HepG2 (cell line): ENCODE data around the gene SLC29A2. TPM values are rescaled to one million over a fixed set of nuclear protein-coding genes. Genes with fewer than 3 reads are reported as not detected.

Source experiments
- CHD2 ChIP-seq: IDR thresholded peaks from 2 replicates; pipeline ENCODE4 v1.6.1; 2011; ENCODE audit warnings: low read depth, low read length, improper control_type of control experiment
- CHD4 ChIP-seq: fragments of 200-600 bp; sonication (generic); IDR thresholded peaks from 2 replicates; pipeline ENCODE4 v1.7.0; 2017; ENCODE audit warnings: mild to moderate bottlenecking, low read length, borderline replicate concordance
- EZH2 ChIP-seq: conservative IDR thresholded peaks from 2 replicates; pipeline ENCODE4 v1.6.1; 2012; ENCODE audit warnings: mild to moderate bottlenecking, low read depth, low read length, moderate library complexity
- HNF4A ChIP-seq: sonication (generic); formaldehyde crosslinking; IDR thresholded peaks from 2 replicates; pipeline ENCODE4 v1.4.0; 2020; ENCODE audit warnings: missing genetic modification reagents
- ISL2 ChIP-seq: sonication (generic); formaldehyde crosslinking; IDR thresholded peaks from 2 replicates; pipeline ENCODE4 v1.5.0; 2020; ENCODE audit warnings: missing genetic modification reagents
- MAFF ChIP-seq: IDR thresholded peaks from 2 replicates; pipeline ENCODE4 v1.6.1; 2011; ENCODE audit warnings: low read depth, low read length, improper control_type of control experiment
- NFYC ChIP-seq: IDR thresholded peaks from 2 replicates; pipeline ENCODE4 v1.6.1; 2016; ENCODE audit warnings: missing genetic modification reagents, missing compliant biosample characterization
- NR2F2 ChIP-seq: IDR thresholded peaks from 2 replicates; pipeline ENCODE4 v1.6.1; 2012; ENCODE audit warnings: low read depth, inconsistent platforms, borderline replicate concordance
- RNF2 ChIP-seq: fragments of 450-650 bp; conservative IDR thresholded peaks from 2 replicates; pipeline ENCODE4 v1.6.1; 2016; ENCODE audit warnings: low read depth
- XRCC5 ChIP-seq: fragments of 200-400 bp; formaldehyde crosslinking; optimal IDR thresholded peaks from 2 replicates; pipeline ENCODE3; 2017; ENCODE audit warnings: mild to moderate bottlenecking, low read length
- ZBTB20 ChIP-seq: sonication (generic); formaldehyde crosslinking; IDR thresholded peaks from 2 replicates; pipeline ENCODE4 v1.8.1; 2023; ENCODE audit warnings: missing genetic modification reagents, low read depth, mild to moderate bottlenecking, borderline replicate concordance
- ZBTB26 ChIP-seq: IDR thresholded peaks from 2 replicates; pipeline ENCODE4 v1.6.1; 2016; ENCODE audit warnings: missing compliant biosample characterization, missing genetic modification reagents, borderline replicate concordance
- ZNF12 ChIP-seq: sonication (generic); formaldehyde crosslinking; IDR thresholded peaks from 2 replicates; pipeline ENCODE4 v1.5.0; 2020; ENCODE audit warnings: missing genetic modification reagents
- ZNF18 ChIP-seq: sonication (generic); formaldehyde crosslinking; IDR thresholded peaks from 2 replicates; pipeline ENCODE4 v1.8.0; 2022; ENCODE audit warnings: mild to moderate bottlenecking, missing genetic modification reagents; ENCODE audit not compliant: insufficient replicate concordance
- ZNF292 ChIP-seq: sonication (generic); formaldehyde crosslinking; IDR thresholded peaks from 2 replicates; pipeline ENCODE4 v1.8.1; 2022; ENCODE audit warnings: mild to moderate bottlenecking, low read depth, missing genetic modification reagents, borderline replicate concordance
- ZNF33A ChIP-seq: sonication (generic); formaldehyde crosslinking; IDR thresholded peaks from 2 replicates; pipeline ENCODE4 v1.5.1; 2020; ENCODE audit warnings: missing genetic modification reagents, mild to moderate bottlenecking, moderate library complexity, borderline replicate concordance
- ZNF383 ChIP-seq: sonication (generic); formaldehyde crosslinking; IDR thresholded peaks from 2 replicates; pipeline ENCODE4 v1.4.0; 2020; ENCODE audit warnings: missing genetic modification reagents, mild to moderate bottlenecking, borderline replicate concordance
- ZNF556 ChIP-seq: sonication (generic); formaldehyde crosslinking; IDR thresholded peaks from 2 replicates; pipeline ENCODE4 v1.4.0; 2020; ENCODE audit warnings: mild to moderate bottlenecking, missing genetic modification reagents, borderline replicate concordance
- ZNF713 ChIP-seq: sonication (generic); formaldehyde crosslinking; IDR thresholded peaks from 2 replicates; pipeline ENCODE4 v1.4.0; 2020; ENCODE audit warnings: mild to moderate bottlenecking, missing genetic modification reagents
- ZNF768 ChIP-seq: sonication (generic); formaldehyde crosslinking; IDR thresholded peaks from 2 replicates; pipeline ENCODE4 v1.4.0; 2020; ENCODE audit warnings: missing genetic modification reagents
- ZNF816 ChIP-seq: sonication (generic); formaldehyde crosslinking; IDR thresholded peaks from 2 replicates; pipeline ENCODE4 v1.8.0; 2022; ENCODE audit warnings: missing genetic modification reagents, mild to moderate bottlenecking, borderline replicate concordance
- ZNF850 ChIP-seq: sonication (generic); formaldehyde crosslinking; conservative IDR thresholded peaks from 2 replicates; pipeline ENCODE4 v1.9.0; 2021; ENCODE audit warnings: mild to moderate bottlenecking, missing genetic modification reagents
- ZSCAN30 ChIP-seq: sonication (generic); formaldehyde crosslinking; IDR thresholded peaks from 2 replicates; pipeline ENCODE4 v1.5.0; 2020; ENCODE audit warnings: mild to moderate bottlenecking, missing genetic modification reagents
- ZXDC ChIP-seq: sonication (generic); formaldehyde crosslinking; IDR thresholded peaks from 2 replicates; pipeline ENCODE4 v1.5.0; 2020; ENCODE audit warnings: mild to moderate bottlenecking, missing genetic modification reagents
- polyA plus RNA-seq, 8 experiments: library from polyadenylated mRNA; depleted of rRNA in 3 of 8; stranded (reverse) in 7 of 8; unstranded in 1 of 8; fragments of >200 nt; fragmentation: Illumina TruSeq in 4 of 8; extraction: Trizol in 4 of 8; gene quantifications; 2 replicates each; pipeline versions ENCODE4 v1.2.1 to v1.2.3, GENCODE V29; 2011 to 2016; ENCODE audit warnings: low read depth in 4 of 8, missing spikeins in 1 of 8, mixed read lengths in 1 of 8; ENCODE audit not compliant: insufficient read depth in 1 of 8
- total RNA-seq, 5 experiments: library from RNA; depleted of rRNA; stranded (reverse); fragments of >200 nt; fragmentation: Illumina TruSeq; extraction: Trizol; gene quantifications; 2 replicates each; pipeline ENCODE4 v1.2.3, GENCODE V29; 2016; ENCODE audit warnings: low read depth in 1 of 5

SLC29A2 gene
- total and polyA plus RNA-seq, 2 of the 13 experiments (the other 11 are each of a cell fraction or from before 2014, with no cell fraction given) = 0.63 to 0.66 TPM

GRCh38 chr11:66317723-66318599 lies 53.6 kb downstream of the SLC29A2 start (continued):
- TF ChIP-seq ZNF713 (CRISPR knock-in tag) = no peak
- TF ChIP-seq MAFF = peak; percentile 64
- no peak for TF ChIP-seq NR2F2
- TF ChIP-seq ZSCAN30 (CRISPR knock-in tag) = no peak
- no peak for TF ChIP-seq ZNF383 (CRISPR knock-in tag)
- TF ChIP-seq ZNF850 = no peak
- TF ChIP-seq RNF2 = no peak
- no peak for TF ChIP-seq ZBTB26 (CRISPR knock-in tag)
- no peak for TF ChIP-seq EZH2
- peak; percentile 88 for TF ChIP-seq ZNF768 (CRISPR knock-in tag)
- TF ChIP-seq HNF4A (CRISPR knock-in tag) = peak; percentile 62
- TF ChIP-seq ZBTB20 (CRISPR knock-in tag) = no peak
- TF ChIP-seq ZNF33A (CRISPR knock-in tag) = no peak
- no peak for TF ChIP-seq CHD4
- TF ChIP-seq ISL2 (CRISPR knock-in tag) = no peak
- no peak for TF ChIP-seq NFYC
- TF ChIP-seq ZNF816 (CRISPR knock-in tag) = no peak
- no peak for TF ChIP-seq XRCC5
- TF ChIP-seq ZNF556 (CRISPR knock-in tag) = no peak
- TF ChIP-seq ZNF292 (CRISPR knock-in tag) = no peak
- TF ChIP-seq CHD2 = no peak
- TF ChIP-seq ZXDC (CRISPR knock-in tag) = no peak
- TF ChIP-seq ZNF18 (CRISPR knock-in tag) = no peak
- TF ChIP-seq ZNF12 (CRISPR knock-in tag) = no peak
